Measurements from ENCODE around the gene BHMT. TPM values are rescaled to one million over a fixed set of nuclear protein-coding genes. Genes with fewer than 3 reads are reported as not detected.
"Not testable (repeated sequence)": the region's sequence is repeated elsewhere in the genome, so short reads cannot be mapped to it uniquely, and the experiment has no call there.

The BHMT gene
- total RNA-seq, 1 donor from 2014 or later, result not detected

GRCh38 chr5:79172269-79172668 lies 60.7 kb downstream of the BHMT start:
- Mint-ChIP-seq H3K4me1 (ENCODE audit: low read depth, unreplicated experiment) (peaks cover 7% of the 10 kb centered on the region), H3K4me3 (ENCODE audit: unreplicated experiment) (no peak overlapping the region), H3K9me3 (ENCODE audit: unreplicated experiment) (peaks cover 2% of the 10 kb centered on the region), H3K36me3 (ENCODE audit: low read depth, unreplicated experiment) (no peaks in the 10 kb centered on the region), H3K27ac (ENCODE audit: unreplicated experiment) (no peak overlapping the region), H3K27me3 (ENCODE audit: low read depth, unreplicated experiment) (no peaks in the 10 kb centered on the region)
- H3K4me1 ChIP-seq (ENCODE audit: insufficient read depth, low read length), result no peaks in the 10 kb centered on the region
- no peaks in the 10 kb centered on the region for H4K20me1 ChIP-seq (ENCODE audit: insufficient read depth, low read length)
- no peak overlapping the region for H3K9ac ChIP-seq (ENCODE audit: low read length)
- no peak overlapping the region for H3K4me2 ChIP-seq (ENCODE audit: low read length)
- no peak overlapping the region for H3K4me3 ChIP-seq (ENCODE audit: insufficient read depth, low read depth, low read length)
- DNase-seq (ENCODE audit: low read depth) (no peak), FAIRE-seq (no peak)
- H3K9me3 ChIP-seq (ENCODE audit: insufficient read depth, low read depth, low read length), result no peaks in the 10 kb centered on the region
- no peaks in the 10 kb centered on the region for H3K79me2 ChIP-seq (ENCODE audit: insufficient read depth, low read length)
- H2AFZ ChIP-seq (ENCODE audit: low read depth, low read length), result no peak overlapping the region
- no peaks in the 10 kb centered on the region for H3K27me3 ChIP-seq (ENCODE audit: insufficient read depth, low read length)
- H3K27ac ChIP-seq (ENCODE audit: low read depth, low read length), result no peak overlapping the region
- no peaks in the 10 kb centered on the region for H3K36me3 ChIP-seq (ENCODE audit: insufficient read depth, low read length)
- no peak for TF ChIP-seq EZH2 (IDR thresholded peaks at IDR 0.05; ENCODE audit: insufficient read depth, low read length)
- TF ChIP-seq CTCF (IDR thresholded peaks at IDR 0.05; ENCODE audit: insufficient read depth, low read depth, low read length), result no peak

- no peaks in the 10 kb centered on the region for H4K20me1 ChIP-seq (ENCODE audit: insufficient read depth, low read length)
- DNase-seq (ENCODE audit: low read depth), result no peak
- no peak overlapping the region for H3K4me3 Mint-ChIP-seq (ENCODE audit: unreplicated experiment)
- no peak overlapping the region for H2AFZ ChIP-seq (ENCODE audit: low read depth, low read length)
- H3K4me3 ChIP-seq (ENCODE audit: insufficient read depth, low read depth, low read length), result no peak overlapping the region
- H3K27ac ChIP-seq (ENCODE audit: low read depth, low read length), result no peak overlapping the region
- H3K36me3 Mint-ChIP-seq (ENCODE audit: low read depth, unreplicated experiment), result no peaks in the 10 kb centered on the region
- no peaks in the 10 kb centered on the region for H3K4me1 ChIP-seq (ENCODE audit: insufficient read depth, low read length)
- H3K9me3 Mint-ChIP-seq (ENCODE audit: unreplicated experiment), result no peaks in the 10 kb centered on the region
- H3K9me3 ChIP-seq (ENCODE audit: insufficient read depth, low read depth, low read length), result no peaks in the 10 kb centered on the region
- H3K9ac ChIP-seq (ENCODE audit: low read length), result no peak overlapping the region
- H3K27me3 Mint-ChIP-seq (ENCODE audit: low read depth, unreplicated experiment), result no peaks in the 10 kb centered on the region
- no peak overlapping the region for H3K4me2 ChIP-seq (ENCODE audit: low read length)
- no peak overlapping the region for H3K27ac Mint-ChIP-seq (ENCODE audit: unreplicated experiment)
- no peaks in the 10 kb centered on the region for H3K36me3 ChIP-seq (ENCODE audit: insufficient read depth, low read length)
- no peaks in the 10 kb centered on the region for H3K79me2 ChIP-seq (ENCODE audit: insufficient read depth, low read length)
- peaks cover 7% of the 10 kb centered on the region for H3K4me1 Mint-ChIP-seq (ENCODE audit: low read depth, unreplicated experiment)
- FAIRE-seq, result no peak
- H3K27me3 ChIP-seq (ENCODE audit: insufficient read depth, low read length), result no peaks in the 10 kb centered on the region
- TF ChIP-seq CTCF (IDR thresholded peaks at IDR 0.05; ENCODE audit: insufficient read depth, low read depth, low read length) (no peak), EZH2 (IDR thresholded peaks at IDR 0.05; ENCODE audit: insufficient read depth, low read length) (no peak)
Observed at GRCh38 chr5:79173626-79174025, 62.0 kb downstream of the BHMT start.

- not testable (repeated sequence) for H3K36me3 ChIP-seq (ENCODE audit: insufficient read depth, low read length); FAIRE-seq; H3K9me3 Mint-ChIP-seq (ENCODE audit: unreplicated experiment)
Observed at GRCh38 chr5:79180449-79180848, 68.8 kb downstream of the BHMT start.

More at GRCh38 chr5:79180449-79180848, 68.8 kb downstream of the BHMT start:
- H3K4me2 ChIP-seq (ENCODE audit: low read length); H3K27me3 ChIP-seq (ENCODE audit: insufficient read depth, low read length); H3K27me3 Mint-ChIP-seq (ENCODE audit: low read depth, unreplicated experiment); H3K36me3 Mint-ChIP-seq (ENCODE audit: low read depth, unreplicated experiment); H3K4me1 ChIP-seq (ENCODE audit: insufficient read depth, low read length); H3K4me1 Mint-ChIP-seq (ENCODE audit: low read depth, unreplicated experiment); H3K27ac ChIP-seq (ENCODE audit: low read depth, low read length); H2AFZ ChIP-seq (ENCODE audit: low read depth, low read length); H4K20me1 ChIP-seq (ENCODE audit: insufficient read depth, low read length); H3K4me3 Mint-ChIP-seq (ENCODE audit: unreplicated experiment); H3K27ac Mint-ChIP-seq (ENCODE audit: unreplicated experiment); H3K4me3 ChIP-seq (ENCODE audit: insufficient read depth, low read depth, low read length); H3K9ac ChIP-seq (ENCODE audit: low read length); H3K9me3 ChIP-seq (ENCODE audit: insufficient read depth, low read depth, low read length); DNase-seq (ENCODE audit: low read depth); H3K79me2 ChIP-seq (ENCODE audit: insufficient read depth, low read length): not testable (repeated sequence)

All from astrocyte (in vitro differentiated cells and primary cell).